RKO (cell line): Measurements from ENCODE around the gene RAVER1.
"Not testable (repeated sequence)": the region's sequence is repeated elsewhere in the genome, so short reads cannot be mapped to it uniquely, and the experiment has no call there.

Source experiments
- DNase-seq: peaks from one replicate; pipeline ENCODE4 v3.0.0-alpha.2; 2016; ENCODE audit warnings: low spot score

RAVER1 gene

DNA sequence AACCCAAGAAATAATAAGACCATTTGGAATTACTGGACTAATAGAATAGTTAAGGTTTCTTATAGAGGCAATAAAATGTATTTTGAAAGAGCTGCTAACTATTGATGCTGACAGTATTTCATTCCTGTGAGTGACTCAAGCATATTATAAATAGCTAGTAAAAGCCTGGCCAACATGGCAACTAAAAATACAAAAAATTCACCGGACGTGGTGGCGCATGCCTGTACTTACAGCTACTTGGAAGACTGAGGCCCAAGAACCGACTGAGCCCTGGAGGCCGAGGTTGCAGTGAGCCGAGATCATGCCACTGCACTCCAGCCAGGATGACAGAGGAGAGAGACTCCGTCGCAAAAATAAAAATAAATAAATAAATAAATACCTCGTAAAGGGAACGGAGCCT lies 11.5 kb upstream of the RAVER1 start:
- no peak for DNase-seq

DNA sequence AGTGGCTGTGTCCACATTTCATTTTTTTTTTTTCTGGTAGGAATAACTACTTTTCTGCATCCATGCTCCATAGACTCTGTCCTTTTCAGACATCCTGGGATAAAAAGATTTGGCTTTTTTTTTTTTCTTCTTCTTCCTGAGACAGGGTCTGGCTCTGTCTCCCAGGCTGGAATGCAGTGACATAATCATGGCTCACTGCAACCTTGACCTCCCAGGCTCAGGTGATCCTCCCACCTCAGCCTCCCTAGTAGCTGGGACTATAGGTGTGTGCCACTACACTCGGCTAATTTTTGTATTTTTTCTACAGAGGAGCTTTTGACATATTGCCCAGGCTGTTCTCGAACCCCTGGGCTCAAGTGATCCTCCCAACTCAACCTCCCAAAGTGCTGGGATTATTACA lies 10.2 kb upstream of the RAVER1 start:
- no peak for DNase-seq

DNA sequence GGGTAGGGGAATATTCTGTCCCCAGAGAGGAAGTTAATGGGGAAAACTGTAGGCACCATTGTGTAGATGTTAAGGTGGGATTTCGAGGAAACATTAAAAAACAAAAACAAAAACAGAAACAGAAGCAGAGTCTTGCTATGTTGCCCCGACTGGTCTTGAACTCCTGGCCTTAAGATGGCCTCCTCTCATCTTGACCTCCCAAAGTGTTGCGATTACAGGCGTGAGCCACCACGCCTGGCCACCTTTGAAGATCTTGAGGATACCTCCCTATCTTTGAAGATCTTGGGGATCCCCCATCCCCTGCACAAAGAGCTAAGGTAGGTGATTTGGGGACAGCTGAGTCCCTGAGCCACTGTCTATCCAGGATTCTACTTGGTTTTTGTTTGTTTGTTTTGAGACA lies 6.6 kb upstream of the RAVER1 start:
- DNase-seq, result no peak

DNA sequence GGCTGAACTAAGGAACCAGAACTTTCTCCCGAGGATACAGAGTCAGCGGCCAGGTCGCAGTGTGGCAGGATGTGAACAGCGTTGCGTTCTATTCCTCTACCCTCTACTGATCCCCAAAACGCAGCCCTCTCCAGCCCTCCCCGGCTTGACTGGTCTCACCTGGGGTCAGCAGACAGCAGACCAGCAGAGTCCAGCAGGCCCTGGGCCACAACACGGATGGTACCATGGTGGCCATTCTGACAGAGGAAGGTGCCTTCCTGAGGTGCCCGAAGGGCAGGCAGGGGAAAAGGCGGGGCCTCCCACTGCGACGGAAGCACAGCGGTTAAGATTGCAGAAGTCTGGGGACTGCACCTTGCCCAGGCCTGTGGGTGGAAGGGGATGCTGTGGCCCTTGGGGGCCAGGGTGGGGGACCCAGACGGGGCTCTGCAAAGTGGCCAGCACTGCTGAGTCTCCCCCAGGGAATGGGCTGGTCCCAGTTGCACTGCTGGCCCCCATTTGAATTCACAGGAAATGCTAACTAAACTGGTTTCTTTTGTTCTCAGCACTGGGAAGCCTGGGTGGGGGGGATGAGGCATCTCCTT lies 6.1 kb upstream of the RAVER1 start, which contains the start of gene ICAM3:
Gene ICAM3, minus strand, starts transcription at position 245 of the 581 bp plus-strand sequence. Its CDS starts 10 bp downstream, at position 235.
- no peak for DNase-seq

DNA sequence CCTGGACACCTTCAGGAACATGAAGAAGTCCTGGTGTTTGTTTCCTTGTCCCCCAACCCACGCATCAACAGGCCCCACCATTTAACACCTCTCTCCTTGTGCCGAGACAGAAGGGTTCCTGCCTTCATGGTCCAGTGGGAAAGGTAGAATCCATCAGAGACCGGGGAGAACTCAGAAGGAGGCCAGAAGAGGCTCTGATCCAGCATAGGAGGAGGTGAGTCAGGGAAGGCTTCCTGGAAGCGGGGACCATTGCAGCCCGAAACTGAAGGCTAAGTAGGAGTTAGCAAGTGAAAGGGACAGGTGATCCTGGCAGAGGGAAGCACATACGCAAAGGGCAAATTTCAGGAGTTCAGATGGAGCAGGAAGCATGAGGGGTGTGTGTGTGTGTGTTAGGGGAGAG lies 5.6 kb upstream of the RAVER1 start:
- DNase-seq, result no peak

DNA sequence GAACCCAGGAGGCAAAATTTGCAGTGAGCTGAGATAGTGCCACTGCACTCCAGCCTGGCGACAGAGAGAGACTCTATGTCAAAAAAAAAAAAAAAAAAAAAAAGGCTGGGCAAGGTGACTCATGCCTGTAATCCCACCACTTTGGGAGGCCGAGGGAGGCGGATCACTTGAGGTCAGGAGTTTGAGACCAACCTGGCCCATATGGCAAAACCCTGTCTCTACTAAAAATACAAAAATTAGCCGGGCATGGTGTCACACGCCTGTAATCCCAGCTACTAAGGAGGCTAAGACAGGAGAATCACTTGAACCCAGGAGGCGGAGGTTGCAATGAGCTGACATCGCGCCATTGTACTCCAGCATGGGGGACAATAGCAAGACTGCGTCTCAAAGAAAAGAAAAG lies 3.4 kb upstream of the RAVER1 start:
- not testable (repeated sequence) for DNase-seq

DNA sequence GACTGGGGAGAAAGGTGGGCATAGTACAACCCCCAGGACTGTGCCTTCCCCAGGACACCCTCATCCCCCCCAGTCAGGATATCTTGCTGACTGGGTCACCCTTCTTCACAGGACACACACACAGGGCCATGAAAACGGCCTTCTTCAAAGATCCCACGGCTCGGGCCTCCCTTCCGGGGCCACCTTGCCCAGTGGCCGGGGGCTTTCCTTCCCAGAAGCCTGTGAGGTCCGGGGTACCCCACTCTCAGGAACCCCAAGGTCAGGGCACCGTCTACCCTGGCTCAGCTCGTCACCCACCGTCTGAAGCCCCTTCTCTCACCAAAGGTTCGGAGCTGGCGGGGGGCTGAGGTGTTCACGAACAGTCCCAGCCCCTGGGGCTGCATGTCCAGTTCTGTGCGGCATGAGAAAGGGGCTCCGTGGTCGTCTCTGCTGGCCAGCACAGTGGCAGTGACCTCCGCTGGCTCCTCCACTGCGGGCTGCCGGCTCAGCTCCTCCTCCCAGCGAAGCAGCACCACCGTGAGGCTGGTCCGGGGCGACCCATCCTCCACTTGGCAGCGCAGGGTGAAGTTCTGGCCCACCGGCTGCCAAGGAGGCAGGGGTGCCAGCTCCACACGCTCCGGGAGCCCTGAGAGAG lies 2.1 kb upstream of the RAVER1 start:
- DNase-seq, result no peak

DNA sequence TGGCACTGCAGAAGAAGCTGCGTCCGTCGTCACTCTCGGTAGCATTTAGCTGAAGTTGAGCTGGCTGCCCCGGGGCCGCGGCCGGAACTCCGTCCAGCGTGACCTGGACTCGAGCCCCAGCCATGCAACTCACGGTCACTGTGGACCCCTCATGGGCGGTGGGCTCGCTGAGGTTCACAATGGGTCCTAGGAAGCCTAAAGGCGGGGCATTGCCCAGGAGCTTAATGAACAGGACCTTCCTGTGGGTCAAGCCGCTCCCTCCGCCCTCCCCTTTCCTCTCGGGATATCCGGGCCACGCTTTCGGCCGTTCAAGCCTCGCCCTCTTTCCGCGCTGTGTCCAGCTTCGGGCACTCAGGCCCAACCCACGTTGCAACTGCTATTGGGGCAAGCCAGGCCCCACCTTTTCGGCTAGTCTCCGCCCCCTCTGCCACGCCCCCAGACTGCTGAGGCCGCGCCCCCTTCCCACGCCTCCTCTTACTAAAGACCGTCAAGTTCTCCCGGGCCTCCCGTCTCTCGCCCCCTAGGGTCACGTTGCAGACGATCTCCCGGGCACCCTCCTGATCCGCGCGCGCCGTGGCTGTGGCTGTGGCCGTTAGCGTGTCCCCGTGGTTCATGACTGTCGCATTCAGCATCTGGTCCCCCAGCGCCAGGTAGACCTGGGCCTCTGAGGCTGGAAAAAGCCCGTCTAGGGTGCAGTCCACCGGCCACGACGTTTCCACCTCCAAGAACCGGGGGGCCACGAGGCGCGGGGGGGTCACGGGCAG lies 1.4 kb upstream of the RAVER1 start:
- DNase-seq, result peak; percentile 96

DNA sequence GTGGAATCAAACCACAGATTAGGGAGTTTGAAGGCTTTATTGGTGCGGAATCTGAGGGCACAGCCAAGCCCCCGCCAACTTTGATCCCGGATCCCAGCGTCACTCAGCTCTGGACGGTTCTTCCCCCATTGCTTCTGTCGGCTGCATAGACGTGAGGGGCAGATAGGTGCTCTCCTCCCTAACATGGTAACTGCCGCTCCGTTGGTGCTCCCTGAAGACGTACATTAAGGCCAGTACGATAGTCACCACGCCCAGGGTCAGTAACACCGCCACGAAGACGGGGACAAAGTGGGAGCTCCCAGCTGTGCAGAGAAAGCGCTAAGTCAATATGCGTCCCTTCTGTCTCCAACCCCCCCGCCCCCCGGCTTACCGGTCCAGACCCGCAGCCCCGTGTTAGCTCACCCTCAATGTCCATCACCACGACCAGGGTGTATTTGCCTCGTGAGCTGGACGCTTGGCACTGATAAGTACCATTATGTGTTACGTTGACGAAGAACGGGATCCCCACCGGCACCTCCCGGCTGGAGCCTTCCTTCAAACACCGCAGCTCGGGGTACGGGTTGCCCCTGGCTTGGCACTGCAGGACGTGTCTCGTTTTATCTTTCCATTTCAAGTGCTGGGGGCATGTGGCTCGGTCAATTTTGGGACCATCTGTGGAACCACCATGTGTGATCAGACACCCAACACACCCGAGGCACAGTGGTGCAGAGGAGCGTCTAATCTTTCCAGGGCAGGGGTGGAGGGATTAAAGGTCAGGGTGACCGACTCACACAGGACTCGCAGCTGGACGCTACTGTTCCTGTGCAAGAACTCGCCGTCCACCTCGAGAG lies 644 bp upstream of the RAVER1 start:
- peak; percentile 53 for DNase-seq

DNA sequence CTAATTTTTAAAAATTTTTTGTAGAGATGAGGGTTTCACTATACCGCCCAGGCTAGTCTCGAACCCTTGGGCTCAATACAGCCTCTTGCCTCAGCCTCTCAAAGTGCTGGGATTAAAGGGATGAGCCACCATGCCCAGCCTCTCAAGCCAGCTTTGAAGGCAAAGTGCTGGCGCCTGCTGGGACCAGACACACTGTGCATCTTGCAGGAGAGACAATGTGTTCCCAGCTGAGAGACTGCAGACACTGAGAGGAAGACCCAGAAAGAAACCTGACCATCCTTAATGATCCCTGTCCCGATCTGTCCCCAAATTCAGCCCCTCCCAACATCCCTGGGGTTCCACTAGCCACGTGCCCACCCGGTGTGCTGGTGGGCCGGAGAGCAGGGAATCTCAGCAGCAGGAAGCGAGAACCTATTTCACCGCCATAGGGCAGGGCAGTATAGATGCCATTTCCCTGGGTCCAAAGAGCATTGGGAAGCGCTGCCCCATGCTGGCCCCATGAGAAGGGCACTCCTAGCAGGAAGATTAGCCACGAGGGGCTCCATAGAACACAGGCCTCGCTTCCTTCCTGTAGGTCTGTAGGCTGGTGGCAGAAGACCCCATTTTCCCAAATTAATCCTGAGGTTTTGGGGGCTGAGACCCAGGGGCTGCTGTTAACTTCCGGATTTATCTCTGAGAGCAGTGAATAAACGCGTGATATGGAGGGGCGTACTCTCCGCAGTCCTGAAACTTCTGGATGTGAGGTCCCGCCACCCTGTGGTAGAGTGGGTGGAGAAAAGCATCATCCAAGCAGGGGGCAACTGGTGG lies 968 bp downstream of the RAVER1 start:
- DNase-seq, result peak; percentile 36

DNA sequence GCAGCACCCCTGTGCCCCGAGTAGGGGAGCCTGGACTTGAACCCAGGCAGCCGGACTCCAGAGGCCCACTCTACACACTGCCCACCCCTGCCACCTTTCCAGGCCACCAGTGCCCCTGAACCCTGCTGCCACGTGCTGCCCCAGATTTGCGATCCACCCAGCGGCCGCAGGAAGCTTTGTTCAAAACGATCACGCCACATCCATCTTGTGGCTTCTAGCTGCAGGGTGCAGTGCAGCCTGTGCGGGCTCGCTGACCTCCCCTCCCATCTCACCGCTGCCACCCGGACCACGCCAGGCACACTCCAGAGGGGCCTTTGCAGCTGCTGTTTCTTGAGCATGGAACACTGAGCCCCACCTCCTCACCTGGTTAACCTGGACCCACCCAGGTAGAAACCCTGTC lies 3.8 kb downstream of the RAVER1 start:
- DNase-seq, result no peak

DNA sequence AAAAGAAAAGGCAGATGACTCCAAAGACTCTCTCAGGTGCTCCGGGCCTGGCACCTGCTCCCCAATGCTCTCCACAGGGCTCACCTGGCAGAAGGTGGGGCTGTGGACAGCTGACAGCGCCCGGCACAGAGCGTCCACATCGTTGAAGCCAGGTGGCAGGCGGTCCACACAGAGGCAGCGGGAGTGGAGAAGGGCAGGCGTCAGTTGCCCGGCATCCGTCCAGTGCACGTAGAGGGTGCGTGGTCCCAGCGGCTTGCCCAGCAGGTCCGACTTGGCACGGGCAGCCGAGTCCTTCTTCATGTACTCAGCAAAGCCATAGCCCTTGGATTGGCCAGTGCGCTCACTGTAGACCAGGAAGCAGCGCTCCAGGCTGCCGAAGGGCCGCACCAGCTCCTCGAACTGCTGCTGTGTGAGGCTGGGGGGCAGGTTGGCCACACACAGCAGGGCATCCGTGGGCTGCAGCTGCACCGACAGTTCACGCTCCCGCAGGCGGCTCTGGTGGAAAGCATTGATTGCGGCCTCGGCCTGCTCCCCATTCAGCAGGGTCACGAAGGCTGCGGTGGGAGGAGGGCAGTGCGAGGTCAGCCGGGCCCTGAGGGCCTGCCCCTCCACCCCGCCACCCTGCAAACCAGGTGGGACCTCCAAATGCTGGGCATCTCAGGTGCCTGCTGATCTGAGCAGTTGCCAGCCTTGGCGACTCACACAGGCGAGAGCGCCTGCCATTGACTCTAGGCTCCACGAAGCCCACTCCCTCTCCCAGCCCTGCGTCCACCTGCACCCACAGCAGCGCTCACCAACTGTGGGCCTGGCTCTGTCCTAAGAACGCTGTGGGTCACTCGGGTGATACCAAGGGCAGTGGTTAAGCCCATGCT lies 4.5 kb downstream of the RAVER1 start:
- DNase-seq, result no peak

DNA sequence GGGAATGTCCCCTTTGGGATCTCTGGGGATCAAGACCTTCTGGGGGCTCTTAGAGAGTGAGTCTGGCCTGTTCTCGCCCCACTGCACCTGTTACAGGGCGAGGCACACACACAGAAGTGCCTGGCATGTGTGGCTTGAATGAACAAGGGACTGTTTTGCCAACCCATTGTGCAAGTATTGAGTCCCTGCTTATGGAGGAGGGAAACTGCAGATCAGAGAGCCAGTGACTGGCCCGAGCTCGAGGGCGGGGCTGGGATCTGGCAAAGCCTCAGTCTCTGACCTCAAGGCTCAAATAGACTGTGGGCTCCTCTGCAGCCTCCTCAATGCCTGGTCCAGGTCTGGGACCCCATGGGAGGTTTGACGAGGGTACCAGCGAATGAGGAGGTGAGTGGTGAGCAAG lies 5.5 kb downstream of the RAVER1 start:
- no peak for DNase-seq

DNA sequence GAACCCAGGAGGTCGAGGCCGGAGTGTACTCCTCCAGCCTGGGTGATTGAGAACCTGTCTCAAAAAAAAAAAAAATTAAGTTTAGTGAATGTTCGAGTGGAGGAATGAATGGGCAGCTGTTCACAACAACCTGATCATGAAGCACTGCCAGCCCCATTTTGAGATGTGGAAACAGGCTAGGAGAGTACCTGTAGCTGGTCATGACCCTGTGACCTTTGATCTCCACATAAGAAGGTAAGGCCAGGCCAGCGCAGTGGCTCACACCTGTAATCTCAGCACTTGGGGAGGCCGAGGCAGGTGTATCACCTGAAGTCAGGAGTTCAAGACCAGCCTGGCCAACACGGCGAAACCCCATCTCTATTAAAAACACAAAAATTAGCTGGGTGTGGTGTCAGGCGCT lies 7.6 kb downstream of the RAVER1 start:
- DNase-seq, result no peak

DNA sequence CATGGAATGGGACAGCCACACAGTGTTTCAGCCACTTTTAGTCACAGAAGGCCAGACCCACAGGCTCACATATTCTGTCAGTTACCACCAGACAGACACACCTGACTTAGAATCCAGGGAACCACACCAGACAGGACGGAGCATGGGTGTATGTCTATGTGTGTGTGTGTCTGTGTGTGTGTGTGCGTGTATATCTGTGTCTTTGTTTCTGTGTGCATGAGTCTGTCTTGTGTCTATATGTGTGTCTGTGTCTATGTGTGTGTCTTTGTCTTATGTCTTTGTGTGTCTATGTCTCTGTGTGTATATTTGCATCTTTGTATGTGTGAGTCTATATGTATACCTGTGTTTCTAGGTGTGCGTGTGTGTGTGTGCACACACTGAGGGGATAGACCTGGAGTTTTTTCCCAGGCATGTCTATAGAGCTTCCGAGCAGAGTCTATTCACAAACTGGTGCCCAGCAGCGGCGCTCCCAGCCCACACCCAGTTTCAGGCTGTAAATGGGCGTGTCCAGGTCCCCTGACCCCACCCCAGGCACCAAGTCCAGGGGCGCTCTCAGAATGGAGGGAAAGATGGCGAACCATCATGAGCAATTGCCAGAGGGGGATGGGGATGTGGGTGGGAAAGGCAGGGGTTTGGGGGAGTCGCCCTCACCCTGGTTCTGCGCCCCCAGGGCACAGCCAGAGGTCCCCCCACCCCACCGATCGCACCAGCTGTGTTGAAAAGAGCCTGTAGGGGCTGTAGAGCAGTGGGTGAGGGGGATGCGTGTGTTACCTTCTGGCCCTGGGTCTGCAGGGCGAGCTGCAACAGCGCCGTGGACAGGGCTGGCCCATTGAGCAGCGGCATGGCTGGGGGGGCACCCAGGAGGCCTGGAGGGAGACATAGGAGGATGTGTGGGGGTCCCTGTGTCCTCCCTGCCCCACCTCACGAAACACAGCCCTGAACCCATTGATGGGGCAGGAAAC lies 11.2 kb downstream of the RAVER1 start:
- DNase-seq, result no peak

DNA sequence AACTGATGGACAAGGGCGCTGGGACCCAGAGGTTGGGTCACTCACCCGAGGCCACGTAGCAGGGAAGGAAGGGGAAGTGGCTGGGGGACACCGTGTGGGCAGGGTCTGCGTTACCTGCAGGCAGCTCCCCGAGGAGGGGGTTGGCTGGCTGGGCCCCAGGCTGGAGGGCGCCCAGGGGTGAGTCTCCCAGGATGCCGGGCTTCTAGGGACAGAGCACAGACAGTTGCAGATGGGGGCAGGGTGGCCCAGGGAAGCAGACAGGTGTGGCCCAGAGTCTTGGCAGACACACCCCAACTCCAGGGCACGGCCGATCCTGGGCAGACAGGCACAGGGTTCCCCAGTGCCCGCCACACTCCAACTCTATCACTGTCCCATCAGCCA lies 11.9 kb downstream of the RAVER1 start:
- DNase-seq, result no peak

DNA sequence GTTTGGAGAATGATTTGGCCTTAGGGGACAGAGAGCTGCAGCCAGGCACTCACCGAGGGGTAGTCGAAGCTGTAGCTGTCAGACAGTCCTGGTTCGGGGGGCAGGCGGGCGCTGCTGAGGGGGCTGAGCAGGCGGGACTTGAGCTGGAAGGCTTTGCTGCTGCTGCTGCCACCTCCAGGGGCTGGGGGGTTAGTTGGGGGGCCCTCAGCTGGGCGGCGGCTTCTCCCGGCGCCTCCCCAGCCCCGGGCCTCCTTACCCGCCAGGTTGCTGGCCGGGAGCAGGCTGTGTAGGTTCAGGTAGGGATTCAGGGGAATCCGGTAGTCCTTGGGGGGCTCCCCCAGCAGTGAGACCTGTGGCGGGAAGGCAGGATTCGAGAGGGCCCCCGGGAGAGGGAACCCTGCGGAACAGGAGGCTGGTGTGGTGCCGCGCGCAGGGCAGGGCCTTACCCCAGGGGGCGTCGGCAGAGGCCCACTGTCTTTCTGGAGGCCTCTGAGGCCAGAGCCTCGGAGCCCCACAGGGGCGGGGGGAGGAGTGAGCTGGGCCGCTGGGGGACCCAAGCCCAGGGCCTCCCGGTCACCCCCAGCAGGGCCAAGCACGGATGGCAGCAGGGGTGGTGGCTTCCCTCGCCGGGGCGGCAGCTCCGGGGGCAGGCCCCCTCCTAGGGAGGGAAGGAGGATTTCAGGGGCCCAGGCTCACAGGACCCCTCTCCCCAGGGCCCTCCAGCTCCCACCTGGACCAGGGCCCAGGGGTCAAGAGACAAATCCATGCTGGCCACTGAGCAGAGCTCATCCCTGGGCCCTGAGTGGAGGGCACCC lies 12.5 kb downstream of the RAVER1 start:
- DNase-seq, result no peak

DNA sequence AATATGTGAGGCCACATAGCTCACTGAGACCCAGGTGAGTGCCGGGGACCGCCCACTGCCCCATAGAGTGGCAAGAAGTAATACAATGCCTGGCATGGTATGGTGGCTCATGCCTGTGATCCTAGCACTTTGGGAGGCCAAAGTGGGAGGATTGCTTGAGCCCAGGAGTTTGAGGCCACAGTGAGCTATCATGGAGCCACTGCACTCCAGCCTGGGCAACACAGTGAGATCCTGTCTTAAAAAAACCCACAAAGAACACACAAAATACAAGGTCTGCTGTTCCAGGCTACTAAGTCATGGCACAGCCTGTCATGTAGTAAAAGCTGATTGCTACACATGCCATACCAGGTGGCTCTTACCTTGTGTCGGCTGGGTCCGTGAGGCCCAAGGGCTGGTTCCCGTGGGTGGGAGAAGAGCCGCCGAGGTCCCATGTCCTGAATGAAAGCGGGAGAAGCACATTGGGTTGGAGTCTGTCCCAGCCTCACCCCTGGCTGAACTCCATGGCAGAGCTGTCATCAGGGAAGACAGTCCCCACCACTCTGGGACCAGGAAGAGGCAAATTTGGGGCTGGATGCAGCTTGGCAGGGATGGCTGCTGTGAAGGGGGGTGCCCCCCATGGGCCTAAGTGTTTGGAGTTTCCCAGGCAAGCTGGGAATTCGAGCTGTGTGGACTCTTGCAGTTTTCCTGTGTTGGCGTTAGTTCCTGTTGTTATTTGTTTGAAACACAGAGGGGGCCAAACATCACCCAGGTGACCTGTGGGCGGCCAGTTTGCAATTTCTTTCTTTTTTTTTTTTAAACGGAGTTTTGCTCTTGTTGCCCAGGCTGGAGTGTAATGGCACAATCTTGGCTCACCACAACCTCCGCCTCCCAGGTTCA lies 14.3 kb downstream of the RAVER1 start:
- no peak for DNase-seq
